ENCODE data around the gene SCARB2. TPM values are rescaled to one million over a fixed set of nuclear protein-coding genes. Genes with fewer than 3 reads are reported as not detected.
A peak's percentile ranks its signal among the peaks of the same experiment; 100 is the strongest.

Gene SCARB2
- total and polyA plus RNA-seq, 2 donors (not counting 1 experiment from before 2014, with no cell fraction given) = 195 to 365 TPM

DNA sequence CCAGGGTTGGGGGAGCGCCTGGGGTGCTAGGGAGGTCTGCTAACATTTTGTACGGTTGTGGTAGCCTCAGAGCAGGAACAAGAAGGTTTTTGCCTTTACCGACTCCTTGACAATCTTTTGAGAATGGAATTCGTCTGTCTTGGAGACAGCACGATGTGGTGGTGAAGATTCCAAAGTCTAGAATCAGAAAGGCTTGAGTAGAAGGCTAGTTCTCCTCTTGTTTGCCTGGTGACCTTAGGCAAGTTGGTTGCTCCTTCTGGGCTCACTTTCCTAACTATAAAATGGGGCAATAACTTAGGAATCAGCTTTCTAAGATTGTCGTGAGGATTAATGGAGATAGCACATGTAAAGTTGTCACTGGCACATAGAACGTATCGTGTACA is 38.6 kb upstream of the SCARB2 start:
- H3K4me1 ChIP-seq (ENCODE audit: control insufficient read depth, extremely low read depth, insufficient read depth, low read length) = no peaks in the 10 kb centered on the region
- peaks cover 49% of the 10 kb centered on the region for H3K27me3 ChIP-seq (ENCODE audit: control insufficient read depth, insufficient read depth, low read length)
- no peaks in the 10 kb centered on the region for H4K20me1 ChIP-seq (ENCODE audit: control insufficient read depth, extremely low read depth, insufficient read depth, low read length)
- no peaks in the 10 kb centered on the region for H3K36me3 ChIP-seq (ENCODE audit: control insufficient read depth, insufficient read depth, low read length)
- no peaks in the 10 kb centered on the region for H3K9me3 ChIP-seq (ENCODE audit: control insufficient read depth, insufficient read depth, low read depth, low read length)
- peak; percentile 68 for TF ChIP-seq EZH2 (IDR thresholded peaks at IDR 0.05; ENCODE audit: low read length, missing control alignments)
- TF ChIP-seq, protein P1, sequence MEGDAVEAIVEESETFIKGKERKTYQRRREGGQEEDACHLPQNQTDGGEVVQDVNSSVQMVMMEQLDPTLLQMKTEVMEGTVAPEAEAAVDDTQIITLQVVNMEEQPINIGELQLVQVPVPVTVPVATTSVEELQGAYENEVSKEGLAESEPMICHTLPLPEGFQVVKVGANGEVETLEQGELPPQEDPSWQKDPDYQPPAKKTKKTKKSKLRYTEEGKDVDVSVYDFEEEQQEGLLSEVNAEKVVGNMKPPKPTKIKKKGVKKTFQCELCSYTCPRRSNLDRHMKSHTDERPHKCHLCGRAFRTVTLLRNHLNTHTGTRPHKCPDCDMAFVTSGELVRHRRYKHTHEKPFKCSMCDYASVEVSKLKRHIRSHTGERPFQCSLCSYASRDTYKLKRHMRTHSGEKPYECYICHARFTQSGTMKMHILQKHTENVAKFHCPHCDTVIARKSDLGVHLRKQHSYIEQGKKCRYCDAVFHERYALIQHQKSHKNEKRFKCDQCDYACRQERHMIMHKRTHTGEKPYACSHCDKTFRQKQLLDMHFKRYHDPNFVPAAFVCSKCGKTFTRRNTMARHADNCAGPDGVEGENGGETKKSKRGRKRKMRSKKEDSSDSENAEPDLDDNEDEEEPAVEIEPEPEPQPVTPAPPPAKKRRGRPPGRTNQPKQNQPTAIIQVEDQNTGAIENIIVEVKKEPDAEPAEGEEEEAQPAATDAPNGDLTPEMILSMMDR (conservative IDR thresholded peaks at IDR 0.05 in 1 of 2, IDR thresholded peaks at IDR 0.05 in 1 of 2; ENCODE audit: low read depth in 1 of 2, low read length in 2 of 2) = no peak
- no peak overlapping the region for H3K27ac ChIP-seq (ENCODE audit: insufficient read depth, low read length)
- no peaks in the 10 kb centered on the region for H3K79me2 ChIP-seq (ENCODE audit: control insufficient read depth, insufficient read depth, low read length)
- H3K9ac ChIP-seq (ENCODE audit: insufficient read depth, low read length) = no peak overlapping the region
- H3K4me2 ChIP-seq (ENCODE audit: extremely low read depth, insufficient read depth, low read length) = no peak overlapping the region
- H3K4me3 ChIP-seq (replicated peaks in 1 of 4; ENCODE audit: control extremely low read depth in 1 of 4, insufficient read depth in 1 of 4, low read depth in 3 of 4, low read length in 4 of 4) = no peak overlapping the region
- DNase-seq (ENCODE audit: low read depth in 2 of 2) = no peak
- no peak overlapping the region for H2AFZ ChIP-seq (ENCODE audit: low read length)

DNA sequence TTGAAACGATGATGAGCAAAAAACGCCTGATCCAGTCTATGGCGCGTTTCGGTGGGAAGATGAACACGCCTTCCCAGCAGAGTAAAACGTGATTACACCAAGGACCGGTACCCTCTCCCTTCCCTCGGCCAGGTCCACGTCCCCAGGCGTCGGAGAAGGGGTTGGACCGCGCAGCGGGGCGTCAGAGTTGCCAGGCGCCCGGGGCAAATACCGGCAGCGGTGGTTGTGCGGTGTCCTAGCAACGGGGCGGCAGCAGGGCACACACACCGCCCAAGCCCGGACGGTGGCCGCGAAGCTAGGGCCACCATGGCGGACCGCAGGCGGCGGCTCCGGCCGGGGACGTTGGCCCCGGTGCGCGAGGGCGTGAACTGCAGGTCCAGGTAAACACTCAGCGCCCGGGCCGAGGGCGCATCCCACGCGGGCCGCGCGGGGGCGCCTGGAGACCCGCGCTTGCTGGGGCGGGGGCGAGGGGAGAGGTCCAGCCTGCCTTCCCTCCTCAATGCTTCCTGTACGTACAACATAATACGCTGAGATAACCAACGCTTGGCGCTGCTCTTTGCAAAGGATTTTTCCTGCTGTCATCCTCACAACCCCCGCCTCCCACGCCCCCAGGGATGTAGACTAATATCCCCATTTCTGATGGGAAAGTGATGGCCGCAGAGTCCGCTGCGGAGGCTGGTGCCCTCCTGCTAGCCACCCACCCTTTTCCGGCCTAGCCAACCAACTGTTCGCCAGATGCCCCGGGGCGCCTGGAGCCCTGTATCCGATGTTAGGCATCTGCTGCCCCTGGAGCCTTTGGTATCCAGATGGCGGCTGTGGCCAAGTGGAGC is 38.0 kb upstream of the SCARB2 start, which contains the start of gene FAM47E:
TSS of gene FAM47E (plus strand) at position 281 of the 830 bp plus-strand sequence. CDS start at position 307, 26 bp downstream.
- Histone ChIP-seq H3K27ac (ENCODE audit: insufficient read depth, low read length) (no peak within 1 kb of the TSS), H3K9me3 (ENCODE audit: control insufficient read depth, insufficient read depth, low read depth, low read length) (no peaks in the 10 kb centered on the region), H3K36me3 (ENCODE audit: control insufficient read depth, insufficient read depth, low read length) (no peaks in the 10 kb centered on the region), H3K4me2 (ENCODE audit: extremely low read depth, insufficient read depth, low read length) (peak within 1 kb of the TSS; percentile 71), H2AFZ (ENCODE audit: low read length) (no peak within 1 kb of the TSS), H3K9ac (ENCODE audit: insufficient read depth, low read length) (no peak within 1 kb of the TSS), H3K79me2 (ENCODE audit: control insufficient read depth, insufficient read depth, low read length) (no peaks in the 10 kb centered on the region), H4K20me1 (ENCODE audit: control insufficient read depth, extremely low read depth, insufficient read depth, low read length) (no peaks in the 10 kb centered on the region), H3K4me1 (ENCODE audit: control insufficient read depth, extremely low read depth, insufficient read depth, low read length) (no peaks in the 10 kb centered on the region), H3K27me3 (ENCODE audit: control insufficient read depth, insufficient read depth, low read length) (peaks cover 49% of the 10 kb centered on the region), H3K4me3 (replicated peaks in 1 of 4; ENCODE audit: control extremely low read depth in 1 of 4, insufficient read depth in 1 of 4, low read depth in 3 of 4, low read length in 4 of 4) (peak within 1 kb of the TSS; percentile 8 to 60 (median 31))
- TF ChIP-seq, protein P1 (conservative IDR thresholded peaks at IDR 0.05 in 1 of 2, IDR thresholded peaks at IDR 0.05 in 1 of 2; ENCODE audit: low read depth in 1 of 2, low read length in 2 of 2) = peak; percentile 19 to 37
- no peak for TF ChIP-seq EZH2 (IDR thresholded peaks at IDR 0.05; ENCODE audit: low read length, missing control alignments)
- DNase-seq (ENCODE audit: low read depth in 2 of 2) = peak; percentile 15 to 36

DNA sequence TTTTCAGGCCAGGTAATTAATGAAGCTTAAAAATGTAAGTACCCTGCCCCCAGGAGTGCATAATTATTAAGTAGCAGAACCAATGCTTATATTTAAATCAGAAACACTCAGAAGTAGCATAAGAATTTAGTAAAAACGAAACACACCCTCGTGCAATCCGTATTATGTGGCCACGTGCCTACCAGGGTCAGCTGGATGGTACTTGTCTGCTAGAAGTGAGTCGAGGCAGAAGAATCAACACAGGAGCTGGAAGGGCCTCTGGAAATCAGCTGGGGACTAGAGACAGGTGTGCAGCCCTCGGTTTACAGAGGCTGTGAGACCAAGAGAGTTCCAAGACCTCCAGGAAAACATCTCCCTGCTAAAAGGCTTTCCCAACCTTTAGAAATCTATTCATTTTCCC is 37.3 kb upstream of the SCARB2 start:
- Histone ChIP-seq H3K27ac (ENCODE audit: insufficient read depth, low read length) (no peak overlapping the region), H3K9me3 (ENCODE audit: control insufficient read depth, insufficient read depth, low read depth, low read length) (no peaks in the 10 kb centered on the region), H4K20me1 (ENCODE audit: control insufficient read depth, extremely low read depth, insufficient read depth, low read length) (no peaks in the 10 kb centered on the region), H2AFZ (ENCODE audit: low read length) (no peak overlapping the region), H3K9ac (ENCODE audit: insufficient read depth, low read length) (no peak overlapping the region), H3K4me3 (replicated peaks in 1 of 4; ENCODE audit: control extremely low read depth in 1 of 4, insufficient read depth in 1 of 4, low read depth in 3 of 4, low read length in 4 of 4) (peak overlapping the region in 3 of 4 experiments; percentile 11 to 60 (median 51)), H3K27me3 (ENCODE audit: control insufficient read depth, insufficient read depth, low read length) (peaks cover 53% of the 10 kb centered on the region), H3K4me2 (ENCODE audit: extremely low read depth, insufficient read depth, low read length) (peak overlapping the region; percentile 71), H3K79me2 (ENCODE audit: control insufficient read depth, insufficient read depth, low read length) (no peaks in the 10 kb centered on the region), H3K36me3 (ENCODE audit: control insufficient read depth, insufficient read depth, low read length) (no peaks in the 10 kb centered on the region), H3K4me1 (ENCODE audit: control insufficient read depth, extremely low read depth, insufficient read depth, low read length) (no peaks in the 10 kb centered on the region)
- peak; percentile 1 to 4 for DNase-seq (ENCODE audit: low read depth in 2 of 2)
- no peak for TF ChIP-seq EZH2 (IDR thresholded peaks at IDR 0.05; ENCODE audit: low read length, missing control alignments)
- TF ChIP-seq, protein P1 (conservative IDR thresholded peaks at IDR 0.05 in 1 of 2, IDR thresholded peaks at IDR 0.05 in 1 of 2; ENCODE audit: low read depth in 1 of 2, low read length in 2 of 2) = no peak

Data from fibroblast of lung (primary cell).